B cell (primary cell): ENCODE data around the gene PHEX.

Experiments
- EZH2 ChIP-seq: IDR thresholded peaks from 2 replicates; pipeline ENCODE4 v1.6.1; 2012; ENCODE audit warnings: borderline replicate concordance, low read depth, mild to moderate bottlenecking, moderate library complexity, low read length; ENCODE audit not compliant: insufficient read depth, poor library complexity, severe bottlenecking
- TF ChIP-seq, protein P1 (sequence below): fragments of 200-600 bp; IDR thresholded peaks from one replicate; pipeline ENCODE4 v1.8.0; 2022; ENCODE audit warnings: antibody characterized with exemption, mild to moderate bottlenecking

DNA sequence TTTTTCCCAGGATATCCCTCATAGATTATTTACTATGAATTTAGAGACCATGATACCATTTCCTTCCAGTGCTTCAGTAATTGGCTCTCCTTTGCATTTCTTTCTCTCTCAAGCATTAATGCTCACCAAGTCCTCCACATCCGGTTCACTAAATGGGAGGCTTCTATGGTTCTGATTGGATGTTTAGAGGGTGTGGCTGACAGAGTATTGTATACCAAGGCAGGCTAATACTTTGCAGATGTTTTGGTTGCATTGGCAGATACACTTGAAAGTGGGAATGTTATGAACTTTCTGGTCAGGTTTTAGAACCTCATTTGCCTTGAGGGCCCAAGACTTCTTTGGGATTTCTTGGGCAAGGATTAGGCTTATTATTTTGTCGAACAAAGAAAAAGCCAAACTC lies 264.7 kb downstream of the PHEX start:
- TF ChIP-seq, protein P1, sequence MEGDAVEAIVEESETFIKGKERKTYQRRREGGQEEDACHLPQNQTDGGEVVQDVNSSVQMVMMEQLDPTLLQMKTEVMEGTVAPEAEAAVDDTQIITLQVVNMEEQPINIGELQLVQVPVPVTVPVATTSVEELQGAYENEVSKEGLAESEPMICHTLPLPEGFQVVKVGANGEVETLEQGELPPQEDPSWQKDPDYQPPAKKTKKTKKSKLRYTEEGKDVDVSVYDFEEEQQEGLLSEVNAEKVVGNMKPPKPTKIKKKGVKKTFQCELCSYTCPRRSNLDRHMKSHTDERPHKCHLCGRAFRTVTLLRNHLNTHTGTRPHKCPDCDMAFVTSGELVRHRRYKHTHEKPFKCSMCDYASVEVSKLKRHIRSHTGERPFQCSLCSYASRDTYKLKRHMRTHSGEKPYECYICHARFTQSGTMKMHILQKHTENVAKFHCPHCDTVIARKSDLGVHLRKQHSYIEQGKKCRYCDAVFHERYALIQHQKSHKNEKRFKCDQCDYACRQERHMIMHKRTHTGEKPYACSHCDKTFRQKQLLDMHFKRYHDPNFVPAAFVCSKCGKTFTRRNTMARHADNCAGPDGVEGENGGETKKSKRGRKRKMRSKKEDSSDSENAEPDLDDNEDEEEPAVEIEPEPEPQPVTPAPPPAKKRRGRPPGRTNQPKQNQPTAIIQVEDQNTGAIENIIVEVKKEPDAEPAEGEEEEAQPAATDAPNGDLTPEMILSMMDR: no peak
- no peak for TF ChIP-seq EZH2
